ENCODE measurements around the gene APBB2.

APBB2 gene

GRCh38 chr4:40881096-40881495 is 333.2 kb downstream of the APBB2 start:
- DNase-seq, result no peak

- no peak for DNase-seq
Measured at GRCh38 chr4:40878548-40879055, 335.7 kb downstream of the APBB2 start.

GRCh38 chr4:40877081-40877480 is 337.3 kb downstream of the APBB2 start:
- DNase-seq, result no peak

- DNase-seq, result no peak
Measured at GRCh38 chr4:40875507-40876150, 338.7 kb downstream of the APBB2 start.

GRCh38 chr4:40874901-40875300 is 339.4 kb downstream of the APBB2 start:
- DNase-seq, result no peak

GRCh38 chr4:40874331-40874730 is 340.0 kb downstream of the APBB2 start:
- DNase-seq, result no peak

GRCh38 chr4:40871695-40872250 is 342.6 kb downstream of the APBB2 start:
- no peak for DNase-seq

- no peak for DNase-seq
Measured at GRCh38 chr4:40870150-40870549, 344.2 kb downstream of the APBB2 start.

- DNase-seq, result no peak
Measured at GRCh38 chr4:40865696-40866095, 348.6 kb downstream of the APBB2 start.

- DNase-seq, result no peak
Measured at GRCh38 chr4:40864531-40864930, 349.8 kb downstream of the APBB2 start.

- no peak for DNase-seq
Measured at GRCh38 chr4:40858962-40859361, 355.4 kb downstream of the APBB2 start.

GRCh38 chr4:40857956-40858355 is 356.4 kb downstream of the APBB2 start:
- no peak for DNase-seq

- peak; percentile 59 for DNase-seq
Measured at GRCh38 chr4:40856840-40857362, 357.4 kb downstream of the APBB2 start.

GRCh38 chr4:40856277-40856839 is 358.0 kb downstream of the APBB2 start:
- no peak for DNase-seq

GRCh38 chr4:40850496-40850895 is 363.8 kb downstream of the APBB2 start:
- DNase-seq, result no peak

- DNase-seq, result no peak
Measured at GRCh38 chr4:40848940-40849339, 365.4 kb downstream of the APBB2 start.

- DNase-seq, result no peak
Measured at GRCh38 chr4:40848251-40848650, 366.1 kb downstream of the APBB2 start.

- DNase-seq, result no peak
Measured at GRCh38 chr4:40846532-40846931, 367.8 kb downstream of the APBB2 start.

- no peak for DNase-seq
Measured at GRCh38 chr4:40845154-40845835, 369.0 kb downstream of the APBB2 start.

- no peak for DNase-seq
Measured at GRCh38 chr4:40844261-40844660, 370.1 kb downstream of the APBB2 start.

GRCh38 chr4:40843696-40844095 is 370.6 kb downstream of the APBB2 start:
- DNase-seq, result no peak

- DNase-seq, result no peak
Measured at GRCh38 chr4:40842725-40843423, 371.5 kb downstream of the APBB2 start.

GRCh38 chr4:40842318-40842717 is 372.0 kb downstream of the APBB2 start:
- DNase-seq, result no peak
